GM19395 (cell line): ENCODE data around the gene BCAP29.
A peak's percentile ranks its signal among the peaks of the same experiment; 100 is the strongest.
"Not testable (repeated sequence)": the region's sequence is repeated elsewhere in the genome, so short reads cannot be mapped to it uniquely, and the experiment has no call there.

Experiments used
- ATAC-seq: cut with Tn5 transposase; IDR thresholded peaks from one replicate; pipeline ENCODE4 v1.9.1; 2021; ENCODE audit warnings: mild to moderate bottlenecking, moderate library complexity; ENCODE audit not compliant: unreplicated experiment

The BCAP29 gene

DNA sequence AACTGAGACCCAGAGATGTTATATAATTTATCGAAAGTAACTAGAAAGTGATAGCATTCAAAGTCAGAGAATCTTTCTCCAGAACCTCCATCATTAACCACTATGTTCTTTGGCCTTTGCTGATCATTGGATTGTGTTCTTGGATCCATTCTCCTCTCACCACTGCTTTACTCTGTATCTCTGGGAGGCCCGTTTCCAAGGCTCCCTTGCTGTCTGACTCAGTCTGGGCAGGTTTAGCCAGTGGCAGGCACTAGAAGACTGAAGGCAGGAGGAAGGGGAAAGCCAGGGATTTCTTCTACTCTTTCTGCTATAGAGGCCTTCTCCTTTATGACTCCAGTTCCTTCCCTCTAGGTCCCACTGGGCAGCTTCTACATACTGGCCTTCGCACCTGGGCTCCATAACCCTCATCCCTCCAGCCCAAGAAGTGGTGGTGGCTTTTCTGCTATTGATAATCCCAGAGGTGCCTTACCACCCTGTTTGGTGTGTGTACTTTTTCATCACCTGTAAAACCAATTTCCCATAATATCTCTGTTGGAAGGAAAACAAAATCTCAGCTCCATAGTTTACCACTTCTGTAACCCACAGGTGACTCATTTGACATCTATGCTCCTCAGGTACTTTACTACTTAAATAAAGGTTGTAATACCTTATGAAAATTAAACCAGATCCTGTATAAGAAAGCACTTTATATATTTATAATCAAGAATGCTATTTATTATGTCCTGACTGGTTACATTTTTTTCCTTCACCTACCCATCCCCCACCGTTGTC, 36.0 kb downstream of the BCAP29 start:
- ATAC-seq: no peak

- ATAC-seq: no peak
Observed at GRCh38 chr7:107622429-107622828, 42.4 kb downstream of the BCAP29 start.

GRCh38 chr7:107622894-107623293, 42.8 kb downstream of the BCAP29 start:
- ATAC-seq: no peak

DNA sequence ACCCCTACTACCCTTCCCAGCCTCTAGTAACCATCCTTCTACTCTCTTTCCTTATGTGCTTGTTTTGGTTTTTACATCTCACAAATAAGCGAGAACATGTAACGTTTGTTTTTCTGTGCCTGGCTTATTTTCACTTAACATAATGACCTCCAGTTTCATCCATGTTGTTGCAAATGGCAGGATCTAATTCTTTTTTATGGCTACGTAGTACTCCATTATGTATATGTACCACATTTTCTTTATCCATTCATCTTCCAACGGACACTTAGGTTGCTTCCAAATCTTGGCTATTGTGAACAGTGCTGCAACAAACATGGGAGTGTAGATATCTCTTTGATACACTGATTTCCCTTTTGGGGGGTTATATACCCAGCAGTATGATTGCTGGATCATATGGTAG, 47.0 kb downstream of the BCAP29 start:
- ATAC-seq: no peak

- no peak for ATAC-seq
Observed at GRCh38 chr7:107628461-107629064, 48.5 kb downstream of the BCAP29 start.

GRCh38 chr7:107630342-107630741, 50.3 kb downstream of the BCAP29 start:
- no peak for ATAC-seq

GRCh38 chr7:107631588-107632491, 51.8 kb downstream of the BCAP29 start:
- no peak for ATAC-seq

DNA sequence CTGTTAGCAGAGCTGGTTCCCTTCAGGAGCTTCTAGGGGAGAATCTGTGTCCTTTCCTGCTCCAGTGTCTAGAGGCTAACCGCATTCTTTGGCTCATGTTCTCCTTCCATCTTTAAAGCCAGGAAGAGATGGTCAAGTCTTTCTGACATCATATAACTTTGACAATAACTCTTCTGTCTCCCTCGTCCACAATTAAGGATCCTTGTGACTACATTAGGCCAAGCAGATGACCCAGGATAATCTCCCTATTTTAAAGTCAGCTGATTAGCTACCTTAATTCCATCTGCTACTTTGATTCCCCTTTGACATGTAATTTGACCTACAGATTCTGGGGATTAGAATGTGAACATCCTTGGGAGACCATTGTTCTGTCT, 52.4 kb downstream of the BCAP29 start:
- ATAC-seq: no peak

DNA sequence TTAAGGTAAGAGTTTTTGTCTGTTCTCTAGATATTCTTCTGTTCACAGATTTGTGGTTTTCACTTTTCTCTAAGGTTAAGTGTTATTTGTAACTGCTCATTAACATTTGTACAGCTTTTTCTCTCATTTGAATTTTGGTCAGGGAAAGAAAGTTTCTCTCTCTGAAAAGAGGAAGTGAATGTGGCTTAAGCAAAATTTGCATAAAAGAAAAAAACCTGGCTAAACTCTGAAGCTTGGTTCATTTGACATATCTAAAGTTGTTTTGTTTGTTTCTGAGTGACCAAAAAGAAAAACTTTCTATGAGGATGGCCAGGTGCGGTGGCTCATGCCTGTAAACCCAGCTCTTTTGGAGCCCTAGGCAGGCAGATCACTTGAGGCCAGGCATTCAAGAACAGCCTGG, 58.5 kb downstream of the BCAP29 start:
- ATAC-seq: peak; percentile 95

GRCh38 chr7:107639070-107639469, 59.0 kb downstream of the BCAP29 start:
- not testable (repeated sequence) for ATAC-seq

DNA sequence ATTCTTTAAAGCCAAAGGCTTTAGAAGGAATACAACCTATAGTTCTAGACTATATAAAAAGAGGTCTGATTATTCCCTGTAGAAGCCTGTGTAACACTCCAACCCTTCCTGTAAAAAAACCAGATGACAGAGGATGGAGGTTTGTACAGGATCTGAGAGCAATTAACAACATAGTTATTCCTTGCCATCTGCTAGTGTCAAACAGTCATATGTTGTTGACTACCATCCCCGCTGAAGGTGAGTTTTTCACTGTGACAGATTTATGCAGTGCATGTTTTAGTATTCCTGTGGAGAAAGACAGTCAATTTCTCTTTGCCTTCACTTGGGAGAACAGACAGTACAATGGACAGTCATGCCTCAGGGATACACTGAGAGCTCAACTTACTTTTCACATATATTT, 61.6 kb downstream of the BCAP29 start:
- ATAC-seq: no peak

- no peak for ATAC-seq
Observed at GRCh38 chr7:107642501-107642900, 62.5 kb downstream of the BCAP29 start.

DNA sequence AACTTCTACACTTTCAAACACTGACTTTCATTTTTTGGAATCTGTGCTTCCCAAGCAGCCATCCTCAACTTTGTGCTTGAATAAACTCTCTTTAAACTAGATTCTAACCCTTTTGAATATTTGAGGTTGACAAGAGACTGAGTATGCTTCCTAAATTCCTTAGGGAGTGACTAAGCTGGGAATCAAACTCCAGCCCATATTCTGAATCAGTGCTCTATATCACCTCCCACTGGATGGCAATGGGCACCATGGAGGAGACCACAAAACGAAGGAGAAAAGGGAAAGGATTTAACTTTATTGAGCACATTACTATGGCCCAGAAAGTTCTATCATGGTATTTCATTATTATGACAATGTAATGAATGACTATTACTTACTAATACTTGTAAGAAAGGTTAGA, 63.4 kb downstream of the BCAP29 start:
- no peak for ATAC-seq

GRCh38 chr7:107643938-107644308, 63.9 kb downstream of the BCAP29 start:
- ATAC-seq: no peak

GRCh38 chr7:107644309-107644974, 64.4 kb downstream of the BCAP29 start:
- no peak for ATAC-seq

DNA sequence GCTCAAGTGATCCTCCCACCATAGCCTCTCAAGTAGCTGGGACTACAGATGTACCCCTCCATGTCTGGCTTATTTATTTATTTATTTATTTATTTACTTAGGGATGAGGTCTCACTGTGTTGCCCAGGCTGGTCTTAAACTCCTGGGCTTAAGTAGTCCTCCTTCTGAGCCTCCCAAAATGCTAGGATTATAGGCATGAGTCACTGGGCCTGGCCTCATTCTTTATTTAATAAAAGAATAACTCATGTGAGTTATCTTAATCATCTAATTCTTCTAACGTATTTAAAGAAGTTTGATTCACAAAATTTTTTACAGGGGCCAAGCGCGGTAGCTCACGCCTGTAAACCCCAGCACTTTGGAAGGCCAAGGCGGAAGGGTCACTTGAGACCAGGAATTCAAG, 72.6 kb downstream of the BCAP29 start:
- ATAC-seq: no peak

GRCh38 chr7:107658467-107658866, 78.4 kb downstream of the BCAP29 start:
- ATAC-seq: no peak

DNA sequence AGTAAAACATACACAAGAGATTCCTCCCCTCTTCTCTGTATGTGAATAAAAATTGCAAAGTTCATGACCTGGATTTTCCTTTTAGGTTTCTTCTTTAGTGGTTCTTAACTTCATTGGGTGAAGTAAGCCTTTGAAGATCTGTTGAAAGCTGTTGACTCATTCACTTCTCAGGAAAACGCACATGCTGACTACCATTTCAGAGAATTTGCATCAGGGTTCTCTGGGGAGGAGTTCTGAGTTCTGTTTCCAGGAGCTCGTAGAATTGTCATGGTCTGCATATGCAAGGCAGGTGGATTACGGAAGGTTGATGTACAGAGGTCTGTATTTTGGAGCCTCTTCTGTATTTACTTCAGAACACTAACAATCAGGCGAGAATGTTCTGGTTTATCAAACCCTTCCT, 79.6 kb downstream of the BCAP29 start:
- no peak for ATAC-seq

DNA sequence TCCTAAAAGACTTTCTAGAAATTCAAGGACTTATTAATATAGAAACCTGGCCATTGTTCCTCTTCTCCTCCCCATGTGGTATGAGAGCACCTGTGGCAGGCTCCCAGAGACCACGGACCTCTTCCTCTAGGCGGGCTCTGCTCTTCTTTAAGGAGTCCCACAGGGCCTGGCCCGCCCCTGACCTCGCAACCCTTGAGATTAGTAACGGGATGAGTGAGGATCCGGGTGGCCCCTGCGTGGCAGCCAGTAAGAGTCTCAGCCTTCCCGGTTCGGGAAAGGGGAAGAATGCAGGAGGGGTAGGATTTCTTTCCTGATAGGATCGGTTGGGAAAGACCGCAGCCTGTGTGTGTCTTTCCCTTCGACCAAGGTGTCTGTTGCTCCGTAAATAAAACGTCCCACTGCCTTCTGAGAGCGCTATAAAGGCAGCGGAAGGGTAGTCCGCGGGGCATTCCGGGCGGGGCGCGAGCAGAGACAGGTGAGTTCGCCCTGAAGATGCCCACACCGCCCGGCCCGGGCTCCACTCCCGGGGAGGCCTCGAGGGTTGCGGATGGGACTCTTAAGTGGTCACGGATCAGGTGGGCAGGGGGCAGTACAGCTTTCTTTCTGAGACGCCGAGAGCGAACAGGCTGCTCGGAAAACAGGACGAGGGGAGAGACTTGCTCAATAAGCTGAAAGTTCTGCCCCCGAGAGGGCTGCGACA, 80.5 kb downstream of the BCAP29 start, which contains the start of gene SLC26A4:
Gene SLC26A4, plus strand, starts transcription at position 448 of the 700 bp plus-strand sequence. CDS start 814 bp downstream, outside the sequence.
- peak; percentile 46 for ATAC-seq

- peak; percentile 67 for ATAC-seq
Observed at GRCh38 chr7:107661081-107661864, 81.2 kb downstream of the BCAP29 start.
